IMR-90 (cell line): ENCODE data around the gene CAST. TPM values are rescaled to one million over a fixed set of nuclear protein-coding genes. Genes with fewer than 3 reads are reported as not detected.

Experiments
- ATAC-seq: fragments of 200-7000 bp; cut with Tn5 transposase; 2 replicates; pipeline ENCODE4 v1.9.1; 2020; ENCODE audit warnings: low read depth, mild to moderate bottlenecking, moderate library complexity
- BruUV-seq: library from RNA; stranded (reverse); fragments of 400-500 nt; replicated peaks from 2 replicates; lab custom pipeline; 2021; lab: Mats Ljungman, UMichigan
- CTCF ChIA-PET: fragments of 300-600 bp; formaldehyde crosslinking; extraction: SDS; loops from one replicate; lab custom pipeline; 2021; ENCODE audit warnings: antibody characterized with exemption; lab: Yijun Ruan, JAX
- POLR2A ChIA-PET: fragments of 300-600 bp; sonication (Branson Sonifier 250); formaldehyde crosslinking; loops from one replicate; lab custom pipeline; 2022; ENCODE audit warnings: antibody characterized with exemption; ENCODE audit not compliant: unreplicated experiment; lab: Charles Lee
- DNase-seq: peaks from one replicate; pipeline ENCODE4 v3.0.0; 2013
- H2AFZ ChIP-seq: replicated peaks from 2 replicates; pipeline ENCODE3; 2013; ENCODE audit warnings: low read length, mild to moderate bottlenecking; ENCODE audit not compliant: poor library complexity
- H2AK5ac ChIP-seq: 2 replicates; pipeline ENCODE4 v1.6.1; 2013; ENCODE audit warnings: low read depth, low read length, inconsistent platforms
- H2AK9ac ChIP-seq: replicated peaks from 2 replicates; pipeline ENCODE3; 2013; ENCODE audit warnings: mild to moderate bottlenecking, low read depth, low read length, moderate library complexity; ENCODE audit not compliant: poor library complexity
- H2BK120ac ChIP-seq: 2 replicates; pipeline ENCODE4 v1.6.1; 2013; ENCODE audit warnings: low read depth, low read length, inconsistent platforms
- H2BK15ac ChIP-seq: 3 replicates; pipeline ENCODE4 v1.6.1; 2013; ENCODE audit warnings: low read depth, low read length, inconsistent platforms
- H2BK20ac ChIP-seq: 2 replicates; pipeline ENCODE4 v1.6.1; 2013; ENCODE audit warnings: low read depth, mild to moderate bottlenecking, inconsistent platforms, low read length, moderate library complexity
- H2BK5ac ChIP-seq: 2 replicates; pipeline ENCODE4 v1.6.1; 2013; ENCODE audit warnings: mild to moderate bottlenecking, low read depth, low read length, inconsistent platforms; ENCODE audit not compliant: poor library complexity, severe bottlenecking
- H3K14ac ChIP-seq: replicated peaks from 2 replicates; pipeline ENCODE4 v1.6.1; 2013; ENCODE audit warnings: low read depth, low read length, inconsistent platforms
- H3K18ac ChIP-seq: 2 replicates; pipeline ENCODE4 v1.6.1; 2013; ENCODE audit warnings: low read depth, low read length, control low read depth
- H3K23ac ChIP-seq: 2 replicates; pipeline ENCODE4 v1.6.1; 2013; ENCODE audit warnings: low read depth, low read length, inconsistent platforms
- H3K27ac ChIP-seq: 2 replicates; pipeline ENCODE4 v1.5.1; 2013; ENCODE audit warnings: mild to moderate bottlenecking, control low read depth, low read length; ENCODE audit not compliant: insufficient read depth
- H3K27me3 ChIP-seq: 2 replicates; pipeline ENCODE4 v1.6.1; 2013; ENCODE audit warnings: low read length; ENCODE audit not compliant: control insufficient read depth, insufficient read depth
- H3K36me3 ChIP-seq: 2 replicates; pipeline ENCODE4 v1.6.1; 2013; ENCODE audit warnings: low read length, mixed read lengths; ENCODE audit not compliant: control insufficient read depth, insufficient read depth
- H3K4ac ChIP-seq: 2 replicates; pipeline ENCODE4 v1.6.1; 2013; ENCODE audit warnings: low read depth, low read length, inconsistent platforms
- H3K4me1 ChIP-seq: 2 replicates; pipeline ENCODE4 v1.6.1; 2013; ENCODE audit warnings: low read length, mixed read lengths; ENCODE audit not compliant: control insufficient read depth, insufficient read depth
- H3K4me2 ChIP-seq: 2 replicates; pipeline ENCODE4 v1.6.1; 2013; ENCODE audit warnings: low read depth, mild to moderate bottlenecking, control low read depth, low read length, moderate library complexity
- H3K4me3 ChIP-seq: 2 replicates; pipeline ENCODE4 v1.5.1; 2013; ENCODE audit warnings: low read depth, mild to moderate bottlenecking, control low read depth, low read length, moderate library complexity; ENCODE audit not compliant: insufficient read depth
- H3K56ac ChIP-seq: 2 replicates; pipeline ENCODE4 v1.6.1; 2013; ENCODE audit warnings: low read length, inconsistent platforms; ENCODE audit not compliant: insufficient read depth; ENCODE audit errors: extremely low read depth
- H3K79me1 ChIP-seq, 2 experiments: 2 replicates each; pipeline ENCODE4 v1.6.1; 2013; ENCODE audit warnings: low read length in 2 of 2, inconsistent platforms in 1 of 2, low read depth in 1 of 2
- H3K9ac ChIP-seq: 2 replicates; pipeline ENCODE4 v1.6.1; 2013; ENCODE audit warnings: low read depth, low read length, control low read depth
- H3K9me1 ChIP-seq: 2 replicates; pipeline ENCODE4 v1.6.1; 2013; ENCODE audit warnings: low read length, inconsistent platforms; ENCODE audit not compliant: insufficient read depth
- H3K9me3 ChIP-seq: 2 replicates; pipeline ENCODE4 v1.6.1; 2013; ENCODE audit warnings: low read length; ENCODE audit not compliant: control insufficient read depth, insufficient read depth
- H4K20me1 ChIP-seq: 2 replicates; pipeline ENCODE4 v1.6.1; 2013; ENCODE audit warnings: low read length, inconsistent platforms; ENCODE audit not compliant: insufficient read depth
- H4K5ac ChIP-seq: 2 replicates; pipeline ENCODE4 v1.6.1; 2013; ENCODE audit warnings: mild to moderate bottlenecking, low read depth, low read length, control low read depth
- H4K8ac ChIP-seq, 2 experiments: 2 replicates each; pipeline ENCODE4 v1.6.1; 2013; ENCODE audit warnings: low read depth in 2 of 2, low read length in 2 of 2, control low read depth in 1 of 2, inconsistent platforms in 1 of 2
- H4K91ac ChIP-seq: 2 replicates; pipeline ENCODE4 v1.6.1; 2013; ENCODE audit warnings: low read depth, low read length, inconsistent platforms; ENCODE audit not compliant: insufficient read depth
- BHLHE40 ChIP-seq: fragments of 150-350 bp; IDR thresholded peaks from 2 replicates; pipeline ENCODE4 v1.6.1; 2016; ENCODE audit warnings: mild to moderate bottlenecking, low read depth, low read length
- CEBPB ChIP-seq: IDR thresholded peaks from 2 replicates; pipeline ENCODE4 v1.6.1; 2012; ENCODE audit warnings: low read depth, low read length, improper control_type of control experiment
- CHD1 ChIP-seq: IDR thresholded peaks from 2 replicates; pipeline ENCODE4 v1.6.1; 2012; ENCODE audit warnings: low read depth, low read length, improper control_type of control experiment
- FOS ChIP-seq: fragments of 150-350 bp; IDR thresholded peaks from 2 replicates; pipeline ENCODE4 v1.6.1; 2016; ENCODE audit warnings: low read depth, low read length
- NFE2L2 ChIP-seq: fragments of 150-350 bp; IDR thresholded peaks from 2 replicates; pipeline ENCODE4 v1.6.1; 2016; ENCODE audit warnings: low read depth, mild to moderate bottlenecking, low read length
- RCOR1 ChIP-seq: IDR thresholded peaks from 2 replicates; pipeline ENCODE4 v1.6.1; 2012; ENCODE audit warnings: mild to moderate bottlenecking, low read length, improper control_type of control experiment; ENCODE audit not compliant: insufficient replicate concordance
- RFX5 ChIP-seq: IDR thresholded peaks from 2 replicates; pipeline ENCODE4 v1.8.0; 2012; ENCODE audit warnings: low read depth, mild to moderate bottlenecking, low read length, moderate library complexity
- WGBS, 2 experiments: methylation state at CpG; one replicate each; pipeline versions ENCODE4 v1.1.5 to v1.1.7; 2013; ENCODE audit warnings: missing lambda C conversion rate in 2 of 2; ENCODE audit not compliant: insufficient read length in 1 of 2; ENCODE audit errors: extremely low coverage in 2 of 2; 5-methylcytosine and 5-hydroxymethylcytosine counted together
- dilution Hi-C: fragments of 300-500 bp; cut with HindIII; formaldehyde crosslinking; loops from one replicate; pipeline ENCODE4 v1.14.3; 2018; ENCODE audit warnings: low sequenced_read_pairs; ENCODE audit not compliant: unreplicated experiment
- in situ Hi-C: fragments of 300-500 bp; cut with MboI; formaldehyde crosslinking; loops from 3 replicates; pipeline ENCODE4 v1.14.3; 2019; ENCODE audit warnings: low sequenced_read_pairs, inconsistent platforms, mixed read lengths
- intact Hi-C: fragments of 100-400 bp; cut with micrococcal nuclease; formaldehyde crosslinking; loops from 2 replicates; pipeline ENCODE4 v1.10.0; 2022
- polyA plus RNA-seq, 3 experiments: library from polyadenylated mRNA; depleted of rRNA; stranded (reverse); fragments of >200 nt; gene quantifications; 2 replicates each; pipeline ENCODE4 v1.2.3, GENCODE V29; 2012; ENCODE audit warnings: low replicate concordance in 1 of 3
- total RNA-seq: library from RNA; depleted of rRNA; stranded (reverse); fragments of >200 nt; gene quantifications from 2 replicates; pipeline ENCODE4 v1.2.3, GENCODE V29; 2012

Gene CAST
- total and polyA plus RNA-seq, 2 of the 4 experiments (the other 2 are of a cell fraction): 91.3 to 128 TPM

- peaks cover 24% of the 10 kb centered on the region for H3K36me3 ChIP-seq
- H3K18ac ChIP-seq: no peak overlapping the region
- no peak overlapping the region for H3K14ac ChIP-seq
- dilution Hi-C loops: loop anchor here (25.0 kb wide), 1 partner anchor 368 kb away; no protein-coding TSS in a partner anchor
- no peaks in the 10 kb centered on the region for H3K9me3 ChIP-seq
- H4K91ac ChIP-seq: no peak overlapping the region
- ChIA-PET POLR2A (no interaction called here), CTCF (no interaction called here)
- no peak overlapping the region for H3K56ac ChIP-seq
- H3K23ac ChIP-seq: no peak overlapping the region
- no peak overlapping the region for H4K5ac ChIP-seq
- no TSS peak for BruUV-seq
- no peak overlapping the region for H3K27ac ChIP-seq
- in situ Hi-C loops: no loop called here
- H3K4ac ChIP-seq: no peak overlapping the region
- no peak overlapping the region for H2AK9ac ChIP-seq
- H4K20me1 ChIP-seq: no peaks in the 10 kb centered on the region
- no peaks in the 10 kb centered on the region for H3K27me3 ChIP-seq
- intact Hi-C loops: no loop called here
- ATAC-seq (no peak), DNase-seq (no peak)
- H3K9ac ChIP-seq: no peak overlapping the region
- no peak overlapping the region for H3K4me3 ChIP-seq
- TF ChIP-seq CEBPB (no peak), NFE2L2 (no peak), FOS (no peak), CHD1 (no peak), BHLHE40 (no peak), RCOR1 (no peak), RFX5 (no peak)
- WGBS, 2 experiments: no CpG with 5 or more reads among the region's 3 CpGs
- no peaks in the 10 kb centered on the region for H3K79me1 ChIP-seq
- peaks cover 12% of the 10 kb centered on the region for H3K9me1 ChIP-seq
- H3K4me2 ChIP-seq: no peak overlapping the region
- no peak overlapping the region for H4K8ac ChIP-seq
- H2BK5ac ChIP-seq: no peak overlapping the region
- no peak overlapping the region for H2BK120ac ChIP-seq
- no peak overlapping the region for H2BK20ac ChIP-seq
- H2AK5ac ChIP-seq: no peak overlapping the region
- no peak overlapping the region for H2BK15ac ChIP-seq
- no peak overlapping the region for H2AFZ ChIP-seq
- peaks cover 5% of the 10 kb centered on the region for H3K4me1 ChIP-seq
Measured at GRCh38 chr5:96794757-96795156, 132.6 kb downstream of the CAST start.
